Measurements from ENCODE around the gene SLC16A4. TPM values are rescaled to one million over a fixed set of nuclear protein-coding genes. Genes with fewer than 3 reads are reported as not detected.
A peak's percentile ranks its signal among the peaks of the same experiment; 100 is the strongest.

Gene SLC16A4
- total and polyA plus RNA-seq, 10 donors, result 1.5 to 6.9 (median 4.8) TPM

- no peak for TF ChIP-seq POLR2A (IDR thresholded peaks at IDR 0.05)
- TF ChIP-seq CTCF (IDR thresholded peaks at IDR 0.05 in 8 of 11, conservative IDR thresholded peaks at IDR 0.05 in 3 of 11), result no peak
- no peak for TF ChIP-seq POLR2AphosphoS5 (IDR thresholded peaks at IDR 0.05)
- Histone ChIP-seq H3K27ac (no peak overlapping the region), H3K4me1 (peaks cover 0 to 18% (median 8%) of the 10 kb centered on the region in 6 donors), H3K36me3 (no peaks in the 10 kb centered on the region), H3K9me3 (no peaks in the 10 kb centered on the region), H3K27me3 (replicated peaks in 1 of 7) (no peaks in the 10 kb centered on the region), H3K4me3 (no peak overlapping the region)
- no peak for DNase-seq
- WGBS, 5 donors, result 81 to 93% (median 88%) methylated on average over 4 of the region's 4 CpGs
- intact Hi-C loops (cut with DNase I; ENCODE audit: low total_unique reads), result no loop called here
Measured at GRCh38 chr1:110428946-110429345, 38.1 kb upstream of the SLC16A4 start.

GRCh38 chr1:110426854-110427253, 36.0 kb upstream of the SLC16A4 start:
- H3K4me1 ChIP-seq, result peaks cover 0 to 9% (median 4%) of the 10 kb centered on the region in 6 donors
- H3K4me3 ChIP-seq, result no peak overlapping the region
- H3K9me3 ChIP-seq, result no peaks in the 10 kb centered on the region
- H3K27me3 ChIP-seq (replicated peaks in 1 of 7), result no peaks in the 10 kb centered on the region
- H3K27ac ChIP-seq, result peak overlapping the region in 5 of 8 donors; percentile 20 to 50 (median 40)
- no peaks in the 10 kb centered on the region for H3K36me3 ChIP-seq
- peak in 2 of 3 donors; percentile 51 to 75 for TF ChIP-seq POLR2AphosphoS5 (IDR thresholded peaks at IDR 0.05)
- no peak for TF ChIP-seq CTCF (IDR thresholded peaks at IDR 0.05 in 8 of 11, conservative IDR thresholded peaks at IDR 0.05 in 3 of 11)
- no peak for TF ChIP-seq POLR2A (IDR thresholded peaks at IDR 0.05)
- 16 to 32% (median 18%) methylated on average over 4 of the region's 4 CpGs for WGBS, 5 donors
- peak; percentile 81 for DNase-seq
- intact Hi-C loops (cut with DNase I; ENCODE audit: low total_unique reads), result no loop called here

- no peak for DNase-seq
- TF ChIP-seq CTCF (IDR thresholded peaks at IDR 0.05 in 8 of 11, conservative IDR thresholded peaks at IDR 0.05 in 3 of 11) (no peak), POLR2A (IDR thresholded peaks at IDR 0.05) (no peak), POLR2AphosphoS5 (IDR thresholded peaks at IDR 0.05) (no peak)
- intact Hi-C loops (cut with DNase I; ENCODE audit: low total_unique reads), result no loop called here
- Histone ChIP-seq H3K4me3 (no peak overlapping the region), H3K27me3 (replicated peaks in 1 of 7) (no peaks in the 10 kb centered on the region), H3K4me1 (peaks cover 0 to 9% (median 3%) of the 10 kb centered on the region in 6 donors), H3K36me3 (no peaks in the 10 kb centered on the region), H3K9me3 (no peaks in the 10 kb centered on the region), H3K27ac (no peak overlapping the region)
- 69 to 84% (median 76%) methylated on average over 9 of the region's 9 CpGs for WGBS, 5 donors
Measured at GRCh38 chr1:110425612-110426152, 34.9 kb upstream of the SLC16A4 start.

- Histone ChIP-seq H3K4me3 (no peak overlapping the region), H3K9me3 (no peaks in the 10 kb centered on the region), H3K27me3 (replicated peaks in 1 of 7) (no peaks in the 10 kb centered on the region), H3K27ac (no peak overlapping the region), H3K4me1 (peaks cover 0 to 9% (median 2%) of the 10 kb centered on the region in 6 donors), H3K36me3 (no peaks in the 10 kb centered on the region)
- intact Hi-C loops (cut with DNase I; ENCODE audit: low total_unique reads), result no loop called here
- WGBS, 5 donors, result 66 to 81% (median 73%) methylated on average over 9 of the region's 9 CpGs
- no peak for DNase-seq
- TF ChIP-seq POLR2AphosphoS5 (IDR thresholded peaks at IDR 0.05) (no peak), CTCF (IDR thresholded peaks at IDR 0.05 in 8 of 11, conservative IDR thresholded peaks at IDR 0.05 in 3 of 11) (no peak)
Measured at GRCh38 chr1:110424699-110425611, 34.1 kb upstream of the SLC16A4 start.

Measured in spleen (tissue), 11 donors.